GM12872 (cell line): ENCODE measurements around the gene KAT2A.

Experiments
- CTCF ChIP-seq: IDR thresholded peaks from 3 replicates; pipeline ENCODE4 v1.5.1; 2011; ENCODE audit warnings: low read depth, mild to moderate bottlenecking, low read length, moderate library complexity; ENCODE audit not compliant: insufficient read depth

KAT2A gene

GRCh38 chr17:42092939-42093338 is 28.2 kb downstream of the KAT2A start:
- no peak for TF ChIP-seq CTCF

- no peak for TF ChIP-seq CTCF
Observed at GRCh38 chr17:42090964-42091790, 30.0 kb downstream of the KAT2A start.

GRCh38 chr17:42088736-42089135 is 32.4 kb downstream of the KAT2A start:
- no peak for TF ChIP-seq CTCF

GRCh38 chr17:42087736-42088705 is 33.1 kb downstream of the KAT2A start:
- no peak for TF ChIP-seq CTCF

GRCh38 chr17:42087042-42087701 is 34.0 kb downstream of the KAT2A start:
- TF ChIP-seq CTCF, result no peak

- no peak for TF ChIP-seq CTCF
Observed at GRCh38 chr17:42081516-42082129, 39.5 kb downstream of the KAT2A start.
